CD14-positive monocyte (primary cell): ENCODE measurements around the gene ASTN1. TPM values are rescaled to one million over a fixed set of nuclear protein-coding genes. Genes with fewer than 3 reads are reported as not detected.

Experiments used
- DNase-seq, 3 donors: peaks; one replicate each; pipeline ENCODE4 v3.0.0-alpha.2; 2011 to 2022
- H2AFZ ChIP-seq: 2 replicates; pipeline ENCODE4 v1.6.0; 2012; ENCODE audit warnings: mild to moderate bottlenecking, low read depth, low read length, inconsistent platforms; ENCODE audit not compliant: insufficient read depth, poor library complexity, severe bottlenecking
- H3K27ac ChIP-seq, 2 donors: 1 replicate in 1 of 2; 2 replicates in 1 of 2; pipeline ENCODE4 v1.5.1; 2012 to 2013; ENCODE audit warnings: low read length in 2 of 2, control low read depth in 1 of 2, inconsistent platforms in 1 of 2, low read depth in 1 of 2, mild to moderate bottlenecking in 1 of 2
- H3K27me3 ChIP-seq, 2 donors: one replicate each; pipeline versions ENCODE4 v1.6.0 to v1.6.1; 2011 to 2013; ENCODE audit warnings: low read length in 2 of 2; ENCODE audit not compliant: control insufficient read depth in 2 of 2, insufficient read depth in 2 of 2
- H3K36me3 ChIP-seq, 2 donors: replicated peaks in 1 of 2; 1 replicate in 1 of 2; 2 replicates in 1 of 2; pipeline versions ENCODE4 v1.5.1 to v1.6.1; 2012 to 2013; ENCODE audit warnings: low read length in 2 of 2, control low read depth in 1 of 2, inconsistent platforms in 1 of 2, mild to moderate bottlenecking in 1 of 2; ENCODE audit not compliant: insufficient read depth in 2 of 2, control insufficient read depth in 1 of 2
- H3K4me1 ChIP-seq, 2 donors: 1 replicate in 1 of 2; 2 replicates in 1 of 2; pipeline versions ENCODE4 v1.5.1 to v1.6.1; 2012 to 2013; ENCODE audit warnings: low read length in 2 of 2, control low read depth in 1 of 2, inconsistent platforms in 1 of 2, mild to moderate bottlenecking in 1 of 2, moderate library complexity in 1 of 2; ENCODE audit not compliant: insufficient read depth in 2 of 2, control insufficient read depth in 1 of 2
- H3K4me2 ChIP-seq: replicated peaks from 2 replicates; pipeline ENCODE3; 2012; ENCODE audit warnings: low read length, moderate library complexity, mild to moderate bottlenecking; ENCODE audit not compliant: poor library complexity, severe bottlenecking; ENCODE audit errors: extremely low read depth
- H3K4me3 ChIP-seq, 3 experiments: fragments of 200-600 bp in 1 of 3; sonication (generic) in 1 of 3; replicated peaks in 1 of 3; 1 replicate in 2 of 3; 2 replicates in 1 of 3; pipeline ENCODE4 v1.5.1; 2011 to 2013; ENCODE audit warnings: low read length in 3 of 3, mild to moderate bottlenecking in 3 of 3, control low read depth in 2 of 3, low read depth in 2 of 3, inconsistent platforms in 1 of 3, moderate library complexity in 1 of 3
- H3K79me2 ChIP-seq: 2 replicates; pipeline ENCODE4 v1.6.0; 2012; ENCODE audit warnings: mild to moderate bottlenecking, control low read depth, inconsistent platforms, low read length, moderate library complexity; ENCODE audit not compliant: insufficient read depth
- H3K9ac ChIP-seq: 2 replicates; pipeline ENCODE4 v1.6.0; 2017; ENCODE audit warnings: low read length, mild to moderate bottlenecking; ENCODE audit not compliant: insufficient read depth, poor library complexity, severe bottlenecking
- H3K9me3 ChIP-seq, 2 donors: replicated peaks in 1 of 2; 1 replicate in 1 of 2; 2 replicates in 1 of 2; pipeline versions ENCODE4 v1.5.1 to v1.6.1; 2012 to 2013; ENCODE audit warnings: low read length in 2 of 2, control low read depth in 1 of 2; ENCODE audit not compliant: control insufficient read depth in 1 of 2, insufficient read depth in 1 of 2
- H4K20me1 ChIP-seq: 2 replicates; pipeline ENCODE4 v1.6.0; 2012; ENCODE audit warnings: mild to moderate bottlenecking, low read length, control low read depth, moderate library complexity; ENCODE audit not compliant: insufficient read depth
- H3K27ac Mint-ChIP-seq, 7 donors: one replicate each; pipeline ENCODE4 v1.8.0; 2020; ENCODE audit warnings: mild to moderate bottlenecking in 7 of 7, mixed read lengths in 7 of 7, moderate library complexity in 6 of 7, inconsistent platforms in 2 of 7
- H3K27me3 Mint-ChIP-seq, 3 donors: one replicate each; pipeline ENCODE4 v1.8.0; 2021 to 2022; ENCODE audit warnings: low read depth in 3 of 3, mild to moderate bottlenecking in 3 of 3, mixed read lengths in 3 of 3, moderate library complexity in 3 of 3, inconsistent platforms in 1 of 3
- H3K36me3 Mint-ChIP-seq, 2 donors: one replicate each; pipeline ENCODE4 v1.8.0; 2020; ENCODE audit warnings: mixed read lengths in 2 of 2, inconsistent platforms in 1 of 2, mild to moderate bottlenecking in 1 of 2
- H3K4me1 Mint-ChIP-seq: one replicate; pipeline ENCODE4 v1.8.0; 2020; ENCODE audit warnings: mild to moderate bottlenecking, mixed read lengths
- H3K4me3 Mint-ChIP-seq, 2 donors: one replicate each; pipeline ENCODE4 v1.8.0; 2020; ENCODE audit warnings: mild to moderate bottlenecking in 2 of 2, mixed read lengths in 2 of 2, moderate library complexity in 1 of 2
- H3K9me3 Mint-ChIP-seq, 7 donors: one replicate each; pipeline ENCODE4 v1.8.0; 2020 to 2022; ENCODE audit warnings: mixed read lengths in 7 of 7, mild to moderate bottlenecking in 6 of 7, moderate library complexity in 6 of 7, inconsistent platforms in 2 of 7
- WGBS: methylation state at CpG from one replicate; pipeline ENCODE4 v1.1.5; 2013; ENCODE audit warnings: missing lambda C conversion rate; ENCODE audit not compliant: insufficient coverage; 5-methylcytosine and 5-hydroxymethylcytosine counted together
- intact Hi-C, 2 donors: fragments of 100-400 bp; cut with micrococcal nuclease; formaldehyde crosslinking; loops; one replicate each; pipeline versions ENCODE4 v1.15.0 to v1.15.1; 2023
- polyA plus RNA-seq, 3 donors: library from polyadenylated mRNA; depleted of rRNA in 1 of 3; unstranded in 2 of 3; stranded (reverse) in 1 of 3; fragments of 300-500 nt in 2 of 3; fragments of >200 nt in 1 of 3; fragmentation: Illumina TruSeq in 2 of 3; gene quantifications; 1 replicate in 2 of 3; 2 replicates in 1 of 3; pipeline ENCODE4 v1.2.3, GENCODE V29; 2012 to 2021
- TF ChIP-seq, protein P1 (sequence below): fragments of 200-600 bp; IDR thresholded peaks from one replicate; pipeline ENCODE4 v1.8.0; 2022; ENCODE audit warnings: antibody characterized with exemption, mild to moderate bottlenecking

ASTN1 gene
- polyA plus RNA-seq, 3 donors, result not detected

DNA sequence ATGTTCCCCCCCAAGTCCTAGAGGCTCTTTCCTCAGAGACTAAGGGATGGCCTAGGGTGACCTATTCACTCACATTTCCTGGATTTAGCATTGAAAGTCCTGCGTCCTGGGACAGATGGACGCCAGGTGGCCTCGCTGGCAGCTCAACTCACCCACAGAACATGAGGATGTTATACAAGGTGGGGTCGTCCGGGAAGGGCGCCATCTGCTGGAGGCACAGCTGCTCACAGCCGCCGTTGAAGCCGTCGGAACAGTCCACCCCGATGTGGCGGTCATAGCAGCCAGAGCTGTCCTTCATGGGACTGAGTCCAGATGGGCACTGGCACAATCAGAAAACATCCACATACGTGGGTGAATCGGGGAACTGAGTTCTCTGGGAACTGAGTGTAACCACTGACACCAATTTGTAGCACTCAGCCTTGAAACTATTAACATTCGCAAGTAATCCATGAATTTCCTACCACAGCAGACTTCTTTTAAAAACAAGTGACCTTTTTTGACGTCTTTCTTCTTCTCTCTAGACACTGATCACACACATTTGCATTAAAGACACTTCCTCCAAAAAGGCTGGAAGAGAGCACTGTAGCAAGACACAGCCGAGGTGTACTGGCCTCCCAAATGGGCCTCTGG, 215.4 kb downstream of the ASTN1 start:
- Mint-ChIP-seq H3K4me1 (no peaks in the 10 kb centered on the region), H3K27ac (no peak overlapping the region), H3K36me3 (no peaks in the 10 kb centered on the region), H3K9me3 (peaks cover 0 to 7% (median under 1%) of the 10 kb centered on the region in 7 donors), H3K4me3 (no peak overlapping the region), H3K27me3 (peaks cover 0 to 1% (median 0%) of the 10 kb centered on the region in 3 donors)
- Histone ChIP-seq H2AFZ (no peak overlapping the region), H3K27ac (no peak overlapping the region), H3K79me2 (no peaks in the 10 kb centered on the region), H3K4me1 (no peaks in the 10 kb centered on the region), H3K4me3 (no peak overlapping the region), H3K4me2 (no peak overlapping the region), H3K27me3 (no peaks in the 10 kb centered on the region), H4K20me1 (no peaks in the 10 kb centered on the region), H3K9me3 (no peaks in the 10 kb centered on the region), H3K36me3 (no peaks in the 10 kb centered on the region), H3K9ac (no peak overlapping the region)
- intact Hi-C loops, result no loop called here
- no peak for DNase-seq
- TF ChIP-seq, protein P1, sequence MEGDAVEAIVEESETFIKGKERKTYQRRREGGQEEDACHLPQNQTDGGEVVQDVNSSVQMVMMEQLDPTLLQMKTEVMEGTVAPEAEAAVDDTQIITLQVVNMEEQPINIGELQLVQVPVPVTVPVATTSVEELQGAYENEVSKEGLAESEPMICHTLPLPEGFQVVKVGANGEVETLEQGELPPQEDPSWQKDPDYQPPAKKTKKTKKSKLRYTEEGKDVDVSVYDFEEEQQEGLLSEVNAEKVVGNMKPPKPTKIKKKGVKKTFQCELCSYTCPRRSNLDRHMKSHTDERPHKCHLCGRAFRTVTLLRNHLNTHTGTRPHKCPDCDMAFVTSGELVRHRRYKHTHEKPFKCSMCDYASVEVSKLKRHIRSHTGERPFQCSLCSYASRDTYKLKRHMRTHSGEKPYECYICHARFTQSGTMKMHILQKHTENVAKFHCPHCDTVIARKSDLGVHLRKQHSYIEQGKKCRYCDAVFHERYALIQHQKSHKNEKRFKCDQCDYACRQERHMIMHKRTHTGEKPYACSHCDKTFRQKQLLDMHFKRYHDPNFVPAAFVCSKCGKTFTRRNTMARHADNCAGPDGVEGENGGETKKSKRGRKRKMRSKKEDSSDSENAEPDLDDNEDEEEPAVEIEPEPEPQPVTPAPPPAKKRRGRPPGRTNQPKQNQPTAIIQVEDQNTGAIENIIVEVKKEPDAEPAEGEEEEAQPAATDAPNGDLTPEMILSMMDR, result peak; percentile 50
- 55% methylated on average over 10 of the region's 17 CpGs for WGBS

DNA sequence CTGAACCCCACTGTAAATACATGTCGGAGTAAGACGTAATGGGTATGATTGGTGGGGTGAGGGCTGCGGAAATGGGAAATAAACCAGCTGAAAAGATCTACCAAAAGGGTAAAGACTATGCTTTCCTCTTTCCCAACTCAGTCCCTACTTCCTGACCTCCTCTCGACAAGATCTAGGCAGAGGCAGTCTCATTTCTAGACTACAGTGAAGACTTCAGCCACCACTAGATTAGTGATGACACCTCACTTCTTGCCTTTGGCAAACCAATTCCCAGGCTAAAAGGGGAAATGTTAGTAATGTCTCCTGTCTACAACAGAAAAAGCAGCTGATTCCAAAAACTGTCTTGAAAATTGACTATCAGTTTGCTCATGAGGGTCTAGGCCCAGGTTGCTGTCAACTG, 219.9 kb downstream of the ASTN1 start:
- WGBS, result 100% methylated on average over 1 of the region's 4 CpGs
- H3K9me3 Mint-ChIP-seq, result peaks cover under 1 to 11% (median 2%) of the 10 kb centered on the region in 7 donors
- TF ChIP-seq, protein P1, result no peak

More for the DNA sequence above, 219.9 kb downstream of the ASTN1 start:
- DNase-seq, result no peak
- H3K27me3 Mint-ChIP-seq, result peaks cover 1 to 4% (median 2%) of the 10 kb centered on the region in 3 donors
- Histone ChIP-seq H2AFZ (no peak overlapping the region), H3K9me3 (no peaks in the 10 kb centered on the region), H3K36me3 (no peaks in the 10 kb centered on the region), H3K27ac (no peak overlapping the region), H4K20me1 (no peaks in the 10 kb centered on the region), H3K9ac (no peak overlapping the region), H3K4me2 (no peak overlapping the region), H3K27me3 (no peaks in the 10 kb centered on the region), H3K4me3 (no peak overlapping the region), H3K79me2 (no peaks in the 10 kb centered on the region), H3K4me1 (no peaks in the 10 kb centered on the region)
- H3K27ac Mint-ChIP-seq, result no peak overlapping the region
- H3K4me3 Mint-ChIP-seq, result no peak overlapping the region
- intact Hi-C loops, result no loop called here
- H3K36me3 Mint-ChIP-seq, result no peaks in the 10 kb centered on the region
- no peaks in the 10 kb centered on the region for H3K4me1 Mint-ChIP-seq
